ENCODE measurements around the gene TRIOBP. TPM values are rescaled to one million over a fixed set of nuclear protein-coding genes. Genes with fewer than 3 reads are reported as not detected.

Gene TRIOBP
- total RNA-seq, 1 donor from 2014 or later: 42.9 TPM

GRCh38 chr22:37697538-37697835 lies 639 bp downstream of the TRIOBP start:
- peaks cover 4% of the 10 kb centered on the region for H3K36me3 Mint-ChIP-seq
- no peaks in the 10 kb centered on the region for H3K27me3 Mint-ChIP-seq
- no peak overlapping the region for H3K27ac Mint-ChIP-seq
- no peak for DNase-seq (ENCODE audit: extremely low spot score, unreplicated experiment)
- H3K4me3 Mint-ChIP-seq: peak overlapping the region; percentile 87
- peaks cover 16% of the 10 kb centered on the region for H3K4me1 Mint-ChIP-seq (ENCODE audit: unreplicated experiment)
- no peaks in the 10 kb centered on the region for H3K9me3 Mint-ChIP-seq
- TF ChIP-seq, protein P1, sequence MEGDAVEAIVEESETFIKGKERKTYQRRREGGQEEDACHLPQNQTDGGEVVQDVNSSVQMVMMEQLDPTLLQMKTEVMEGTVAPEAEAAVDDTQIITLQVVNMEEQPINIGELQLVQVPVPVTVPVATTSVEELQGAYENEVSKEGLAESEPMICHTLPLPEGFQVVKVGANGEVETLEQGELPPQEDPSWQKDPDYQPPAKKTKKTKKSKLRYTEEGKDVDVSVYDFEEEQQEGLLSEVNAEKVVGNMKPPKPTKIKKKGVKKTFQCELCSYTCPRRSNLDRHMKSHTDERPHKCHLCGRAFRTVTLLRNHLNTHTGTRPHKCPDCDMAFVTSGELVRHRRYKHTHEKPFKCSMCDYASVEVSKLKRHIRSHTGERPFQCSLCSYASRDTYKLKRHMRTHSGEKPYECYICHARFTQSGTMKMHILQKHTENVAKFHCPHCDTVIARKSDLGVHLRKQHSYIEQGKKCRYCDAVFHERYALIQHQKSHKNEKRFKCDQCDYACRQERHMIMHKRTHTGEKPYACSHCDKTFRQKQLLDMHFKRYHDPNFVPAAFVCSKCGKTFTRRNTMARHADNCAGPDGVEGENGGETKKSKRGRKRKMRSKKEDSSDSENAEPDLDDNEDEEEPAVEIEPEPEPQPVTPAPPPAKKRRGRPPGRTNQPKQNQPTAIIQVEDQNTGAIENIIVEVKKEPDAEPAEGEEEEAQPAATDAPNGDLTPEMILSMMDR (conservative IDR thresholded peaks at IDR 0.05): peak; percentile 30

- Mint-ChIP-seq H3K36me3 (no peaks in the 10 kb centered on the region), H3K9me3 (no peaks in the 10 kb centered on the region), H3K4me1 (ENCODE audit: unreplicated experiment) (peaks cover 11% of the 10 kb centered on the region), H3K27me3 (no peaks in the 10 kb centered on the region), H3K4me3 (no peak overlapping the region), H3K27ac (no peak overlapping the region)
- TF ChIP-seq, protein P1 (conservative IDR thresholded peaks at IDR 0.05): no peak
- no peak for DNase-seq (ENCODE audit: extremely low spot score, unreplicated experiment)
Measured at GRCh38 chr22:37701141-37701786, 4.4 kb downstream of the TRIOBP start.

DNA sequence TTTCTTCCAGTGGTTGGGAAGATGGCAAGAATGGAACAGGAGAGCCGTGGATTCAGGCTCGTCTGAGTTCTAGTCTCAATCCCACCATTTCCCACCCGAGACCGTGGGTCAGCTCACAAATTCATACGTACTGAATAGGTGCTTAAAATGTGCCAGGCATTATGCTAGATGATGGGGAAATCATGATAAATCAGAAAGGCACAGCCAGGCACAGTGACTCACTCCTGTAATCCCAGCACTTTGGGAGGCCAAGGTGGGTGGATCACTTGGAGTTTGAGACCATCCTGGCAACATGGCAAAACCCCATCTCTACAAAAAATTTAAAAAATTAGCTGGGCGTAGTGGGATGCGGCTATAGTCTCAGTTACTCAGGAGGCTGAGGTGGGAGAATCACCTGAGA lies 7.1 kb downstream of the TRIOBP start:
- no peaks in the 10 kb centered on the region for H3K36me3 Mint-ChIP-seq
- H3K4me3 Mint-ChIP-seq: no peak overlapping the region
- no peaks in the 10 kb centered on the region for H3K27me3 Mint-ChIP-seq
- no peak overlapping the region for H3K27ac Mint-ChIP-seq
- TF ChIP-seq, protein P1 (conservative IDR thresholded peaks at IDR 0.05): no peak
- no peak for DNase-seq (ENCODE audit: extremely low spot score, unreplicated experiment)
- H3K4me1 Mint-ChIP-seq (ENCODE audit: unreplicated experiment): no peaks in the 10 kb centered on the region
- no peaks in the 10 kb centered on the region for H3K9me3 Mint-ChIP-seq

GRCh38 chr22:37704645-37705044 lies 7.8 kb downstream of the TRIOBP start:
- H3K4me3 Mint-ChIP-seq: no peak overlapping the region
- no peaks in the 10 kb centered on the region for H3K4me1 Mint-ChIP-seq (ENCODE audit: unreplicated experiment)
- H3K36me3 Mint-ChIP-seq: peaks cover under 1% of the 10 kb centered on the region
- TF ChIP-seq, protein P1 (conservative IDR thresholded peaks at IDR 0.05): no peak
- no peaks in the 10 kb centered on the region for H3K9me3 Mint-ChIP-seq
- DNase-seq (ENCODE audit: extremely low spot score, unreplicated experiment): no peak
- no peaks in the 10 kb centered on the region for H3K27me3 Mint-ChIP-seq
- H3K27ac Mint-ChIP-seq: no peak overlapping the region

GRCh38 chr22:37705205-37705604 lies 8.4 kb downstream of the TRIOBP start:
- Mint-ChIP-seq H3K4me3 (no peak overlapping the region), H3K36me3 (peaks cover 4% of the 10 kb centered on the region), H3K27me3 (no peaks in the 10 kb centered on the region), H3K4me1 (ENCODE audit: unreplicated experiment) (peaks cover 3% of the 10 kb centered on the region), H3K9me3 (no peaks in the 10 kb centered on the region), H3K27ac (no peak overlapping the region)
- no peak for DNase-seq (ENCODE audit: extremely low spot score, unreplicated experiment)
- TF ChIP-seq, protein P1 (conservative IDR thresholded peaks at IDR 0.05): no peak

All from type B pancreatic cell (in vitro differentiated cells).